ENCODE data around the gene SPNS1.

- TF ChIP-seq CTCF (IDR thresholded peaks at IDR 0.05; ENCODE audit: poor library complexity), result no peak
- no peak for TF ChIP-seq EZH2 (IDR thresholded peaks at IDR 0.05; ENCODE audit: borderline replicate concordance)
- TF ChIP-seq EZH2phosphoT487 (IDR thresholded peaks at IDR 0.05; ENCODE audit: low read depth, severe bottlenecking, unreplicated experiment), result no peak
These were observed 40.0 kb downstream of the SPNS1 start for GRCh38 chr16:29014561-29015069.

All from hepatocyte (in vitro differentiated cells).